IMR-90 (cell line): ENCODE data around the gene DYRK1A. TPM values are rescaled to one million over a fixed set of nuclear protein-coding genes. Genes with fewer than 3 reads are reported as not detected.

ENCODE experiments used
- ATAC-seq: fragments of 200-7000 bp; cut with Tn5 transposase; 2 replicates; pipeline ENCODE4 v1.9.1; 2020; ENCODE audit warnings: low read depth, mild to moderate bottlenecking, moderate library complexity
- BruUV-seq: library from RNA; stranded (reverse); fragments of 400-500 nt; replicated peaks from 2 replicates; lab custom pipeline; 2021; lab: Mats Ljungman, UMichigan
- CTCF ChIA-PET: fragments of 300-600 bp; formaldehyde crosslinking; extraction: SDS; loops from one replicate; lab custom pipeline; 2021; ENCODE audit warnings: antibody characterized with exemption; lab: Yijun Ruan, JAX
- POLR2A ChIA-PET: fragments of 300-600 bp; sonication (Branson Sonifier 250); formaldehyde crosslinking; loops from one replicate; lab custom pipeline; 2022; ENCODE audit warnings: antibody characterized with exemption; ENCODE audit not compliant: unreplicated experiment; lab: Charles Lee
- DNase-seq: peaks from one replicate; pipeline ENCODE4 v3.0.0; 2013
- H2AFZ ChIP-seq: replicated peaks from 2 replicates; pipeline ENCODE3; 2013; ENCODE audit warnings: low read length, mild to moderate bottlenecking; ENCODE audit not compliant: poor library complexity
- H2AK5ac ChIP-seq: 2 replicates; pipeline ENCODE4 v1.6.1; 2013; ENCODE audit warnings: low read depth, low read length, inconsistent platforms
- H2AK9ac ChIP-seq: replicated peaks from 2 replicates; pipeline ENCODE3; 2013; ENCODE audit warnings: mild to moderate bottlenecking, low read depth, low read length, moderate library complexity; ENCODE audit not compliant: poor library complexity
- H2BK120ac ChIP-seq: 2 replicates; pipeline ENCODE4 v1.6.1; 2013; ENCODE audit warnings: low read depth, low read length, inconsistent platforms
- H2BK15ac ChIP-seq: 3 replicates; pipeline ENCODE4 v1.6.1; 2013; ENCODE audit warnings: low read depth, low read length, inconsistent platforms
- H2BK20ac ChIP-seq: 2 replicates; pipeline ENCODE4 v1.6.1; 2013; ENCODE audit warnings: low read depth, mild to moderate bottlenecking, inconsistent platforms, low read length, moderate library complexity
- H2BK5ac ChIP-seq: 2 replicates; pipeline ENCODE4 v1.6.1; 2013; ENCODE audit warnings: mild to moderate bottlenecking, low read depth, low read length, inconsistent platforms; ENCODE audit not compliant: poor library complexity, severe bottlenecking
- H3K14ac ChIP-seq: replicated peaks from 2 replicates; pipeline ENCODE4 v1.6.1; 2013; ENCODE audit warnings: low read depth, low read length, inconsistent platforms
- H3K18ac ChIP-seq: 2 replicates; pipeline ENCODE4 v1.6.1; 2013; ENCODE audit warnings: low read depth, low read length, control low read depth
- H3K23ac ChIP-seq: 2 replicates; pipeline ENCODE4 v1.6.1; 2013; ENCODE audit warnings: low read depth, low read length, inconsistent platforms
- H3K27ac ChIP-seq: 2 replicates; pipeline ENCODE4 v1.5.1; 2013; ENCODE audit warnings: mild to moderate bottlenecking, control low read depth, low read length; ENCODE audit not compliant: insufficient read depth
- H3K27me3 ChIP-seq: 2 replicates; pipeline ENCODE4 v1.6.1; 2013; ENCODE audit warnings: low read length; ENCODE audit not compliant: control insufficient read depth, insufficient read depth
- H3K36me3 ChIP-seq: 2 replicates; pipeline ENCODE4 v1.6.1; 2013; ENCODE audit warnings: low read length, mixed read lengths; ENCODE audit not compliant: control insufficient read depth, insufficient read depth
- H3K4ac ChIP-seq: 2 replicates; pipeline ENCODE4 v1.6.1; 2013; ENCODE audit warnings: low read depth, low read length, inconsistent platforms
- H3K4me1 ChIP-seq: 2 replicates; pipeline ENCODE4 v1.6.1; 2013; ENCODE audit warnings: low read length, mixed read lengths; ENCODE audit not compliant: control insufficient read depth, insufficient read depth
- H3K4me2 ChIP-seq: 2 replicates; pipeline ENCODE4 v1.6.1; 2013; ENCODE audit warnings: low read depth, mild to moderate bottlenecking, control low read depth, low read length, moderate library complexity
- H3K4me3 ChIP-seq: 2 replicates; pipeline ENCODE4 v1.5.1; 2013; ENCODE audit warnings: low read depth, mild to moderate bottlenecking, control low read depth, low read length, moderate library complexity; ENCODE audit not compliant: insufficient read depth
- H3K56ac ChIP-seq: 2 replicates; pipeline ENCODE4 v1.6.1; 2013; ENCODE audit warnings: low read length, inconsistent platforms; ENCODE audit not compliant: insufficient read depth; ENCODE audit errors: extremely low read depth
- H3K79me1 ChIP-seq, 2 experiments: 2 replicates each; pipeline ENCODE4 v1.6.1; 2013; ENCODE audit warnings: low read length in 2 of 2, inconsistent platforms in 1 of 2, low read depth in 1 of 2
- H3K9ac ChIP-seq: 2 replicates; pipeline ENCODE4 v1.6.1; 2013; ENCODE audit warnings: low read depth, low read length, control low read depth
- H3K9me1 ChIP-seq: 2 replicates; pipeline ENCODE4 v1.6.1; 2013; ENCODE audit warnings: low read length, inconsistent platforms; ENCODE audit not compliant: insufficient read depth
- H3K9me3 ChIP-seq: 2 replicates; pipeline ENCODE4 v1.6.1; 2013; ENCODE audit warnings: low read length; ENCODE audit not compliant: control insufficient read depth, insufficient read depth
- H4K20me1 ChIP-seq: 2 replicates; pipeline ENCODE4 v1.6.1; 2013; ENCODE audit warnings: low read length, inconsistent platforms; ENCODE audit not compliant: insufficient read depth
- H4K5ac ChIP-seq: 2 replicates; pipeline ENCODE4 v1.6.1; 2013; ENCODE audit warnings: mild to moderate bottlenecking, low read depth, low read length, control low read depth
- H4K8ac ChIP-seq, 2 experiments: 2 replicates each; pipeline ENCODE4 v1.6.1; 2013; ENCODE audit warnings: low read depth in 2 of 2, low read length in 2 of 2, control low read depth in 1 of 2, inconsistent platforms in 1 of 2
- H4K91ac ChIP-seq: 2 replicates; pipeline ENCODE4 v1.6.1; 2013; ENCODE audit warnings: low read depth, low read length, inconsistent platforms; ENCODE audit not compliant: insufficient read depth
- CHD1 ChIP-seq: IDR thresholded peaks from 2 replicates; pipeline ENCODE4 v1.6.1; 2012; ENCODE audit warnings: low read depth, low read length, improper control_type of control experiment
- FOS ChIP-seq: fragments of 150-350 bp; IDR thresholded peaks from 2 replicates; pipeline ENCODE4 v1.6.1; 2016; ENCODE audit warnings: low read depth, low read length
- MAFK ChIP-seq: IDR thresholded peaks from 2 replicates; pipeline ENCODE4 v1.6.1; 2012; ENCODE audit warnings: low read depth, low read length, improper control_type of control experiment
- NFE2L2 ChIP-seq: fragments of 150-350 bp; IDR thresholded peaks from 2 replicates; pipeline ENCODE4 v1.6.1; 2016; ENCODE audit warnings: low read depth, mild to moderate bottlenecking, low read length
- RAD21 ChIP-seq: IDR thresholded peaks from 2 replicates; pipeline ENCODE4 v1.6.1; 2012; ENCODE audit warnings: low read length, improper control_type of control experiment
- RCOR1 ChIP-seq: IDR thresholded peaks from 2 replicates; pipeline ENCODE4 v1.6.1; 2012; ENCODE audit warnings: mild to moderate bottlenecking, low read length, improper control_type of control experiment; ENCODE audit not compliant: insufficient replicate concordance
- RFX5 ChIP-seq: IDR thresholded peaks from 2 replicates; pipeline ENCODE4 v1.8.0; 2012; ENCODE audit warnings: low read depth, mild to moderate bottlenecking, low read length, moderate library complexity
- SMC3 ChIP-seq: fragments of 150-350 bp; IDR thresholded peaks from 2 replicates; pipeline ENCODE4 v1.6.1; 2016; ENCODE audit warnings: low read depth, mild to moderate bottlenecking, antibody characterized with exemption, low read length, moderate library complexity
- WGBS, 2 experiments: methylation state at CpG; one replicate each; pipeline versions ENCODE4 v1.1.5 to v1.1.7; 2013; ENCODE audit warnings: missing lambda C conversion rate in 2 of 2; ENCODE audit not compliant: insufficient read length in 1 of 2; ENCODE audit errors: extremely low coverage in 2 of 2; 5-methylcytosine and 5-hydroxymethylcytosine counted together
- dilution Hi-C: fragments of 300-500 bp; cut with HindIII; formaldehyde crosslinking; loops from one replicate; pipeline ENCODE4 v1.14.3; 2018; ENCODE audit warnings: low sequenced_read_pairs; ENCODE audit not compliant: unreplicated experiment
- in situ Hi-C: fragments of 300-500 bp; cut with MboI; formaldehyde crosslinking; loops from 3 replicates; pipeline ENCODE4 v1.14.3; 2019; ENCODE audit warnings: low sequenced_read_pairs, inconsistent platforms, mixed read lengths
- intact Hi-C: fragments of 100-400 bp; cut with micrococcal nuclease; formaldehyde crosslinking; loops from 2 replicates; pipeline ENCODE4 v1.10.0; 2022
- polyA plus RNA-seq, 3 experiments: library from polyadenylated mRNA; depleted of rRNA; stranded (reverse); fragments of >200 nt; gene quantifications; 2 replicates each; pipeline ENCODE4 v1.2.3, GENCODE V29; 2012; ENCODE audit warnings: low replicate concordance in 1 of 3
- total RNA-seq: library from RNA; depleted of rRNA; stranded (reverse); fragments of >200 nt; gene quantifications from 2 replicates; pipeline ENCODE4 v1.2.3, GENCODE V29; 2012
- TF ChIP-seq, protein P1 (sequence below): fragments of 150-350 bp; IDR thresholded peaks from 2 replicates; pipeline ENCODE4 v1.6.1; 2016; ENCODE audit warnings: low read depth, mild to moderate bottlenecking, low read length, moderate library complexity, borderline replicate concordance
- TF ChIP-seq, protein P2 (sequence below): conservative IDR thresholded peaks from 2 replicates; pipeline ENCODE4 v1.5.1; 2012; ENCODE audit warnings: mild to moderate bottlenecking, low read depth, low read length, improper control_type of control experiment

Gene DYRK1A
- total and polyA plus RNA-seq, 2 of the 4 experiments (the other 2 are of a cell fraction), result 18.6 to 50.5 TPM

DNA sequence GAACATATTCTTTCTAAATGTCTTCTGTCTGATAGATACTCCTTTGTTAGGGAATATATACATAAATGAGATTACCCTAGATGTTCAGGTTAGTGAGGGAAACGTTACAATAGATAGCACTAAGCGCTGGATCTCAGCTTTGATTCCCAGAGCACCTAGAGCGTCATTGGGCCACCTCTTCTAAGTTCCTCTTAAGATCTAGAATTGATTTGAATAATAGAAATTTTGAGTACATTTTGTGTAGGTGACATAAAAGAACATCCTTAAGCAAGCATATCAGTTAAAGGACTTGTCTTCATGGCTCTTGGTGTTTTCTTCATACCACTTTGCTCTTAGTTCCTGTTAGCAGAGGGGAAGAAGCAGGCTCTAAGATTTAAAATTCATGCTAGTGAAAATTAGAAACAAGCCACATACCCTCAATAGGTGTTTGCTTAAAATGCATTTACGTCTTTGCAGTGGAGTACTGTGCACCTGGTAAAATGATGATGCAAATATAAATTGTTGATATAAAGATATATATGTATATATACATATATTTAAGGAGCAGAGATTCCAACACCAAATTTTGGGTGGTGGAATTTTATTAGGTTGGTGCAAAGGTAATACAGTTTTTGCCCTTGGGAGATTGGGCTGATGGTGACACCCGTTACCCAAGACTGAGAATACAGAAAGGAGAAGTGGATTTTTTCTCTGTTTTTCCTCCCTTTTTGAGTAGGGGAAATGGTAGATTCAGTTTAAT, 47.1 kb downstream of the DYRK1A start:
- intact Hi-C loops (loop anchor here (5.0 kb wide), 1 partner anchor 41 kb away; no protein-coding TSS in a partner anchor), dilution Hi-C loops (no loop called here), in situ Hi-C loops (no loop called here)
- no peaks in the 10 kb centered on the region for H3K9me3 ChIP-seq
- H3K14ac ChIP-seq, result peak overlapping the region; percentile 49; the same call in 1 of the 2 replicates
- no peak overlapping the region for H2BK15ac ChIP-seq
- no CpG with 5 or more reads among the region's 5 CpGs for WGBS, 2 experiments
- H4K8ac ChIP-seq, result no peak overlapping the region
- DNase-seq (no peak), ATAC-seq (no peak)
- no peak overlapping the region for H3K4me3 ChIP-seq
- no TSS peak for BruUV-seq
- peak overlapping the region; percentile 40; the same call in 1 of the 2 replicates for H2BK120ac ChIP-seq
- H3K4me1 ChIP-seq, result peaks cover 21% of the 10 kb centered on the region
- H2BK20ac ChIP-seq, result peak overlapping the region; percentile 73; the same call in 1 of the 2 replicates
- H2AK5ac ChIP-seq, result no peak overlapping the region; the same call in 1 of the 2 replicates
- H4K91ac ChIP-seq, result peak overlapping the region; percentile 56; the same call in 1 of the 2 replicates
- H2AK9ac ChIP-seq, result no peak overlapping the region
- H3K79me1 ChIP-seq, result peaks cover 20 to 67% of the 10 kb centered on the region in 2 experiments; a peak in 3 of 4 replicates
- peaks cover 16% of the 10 kb centered on the region for H3K9me1 ChIP-seq
- H3K23ac ChIP-seq, result peak overlapping the region; percentile 71; the same call in 1 of the 2 replicates
- peaks cover 70% of the 10 kb centered on the region for H4K20me1 ChIP-seq
- no peaks in the 10 kb centered on the region for H3K36me3 ChIP-seq
- H3K27me3 ChIP-seq, result no peaks in the 10 kb centered on the region
- peak overlapping the region; percentile 88 for H3K18ac ChIP-seq
- peak overlapping the region; percentile 62 for H3K4me2 ChIP-seq
- H2BK5ac ChIP-seq, result peak overlapping the region; percentile 95
- H2AFZ ChIP-seq, result no peak overlapping the region
- ChIA-PET POLR2A (no interaction called here), CTCF (no interaction called here)
- H3K27ac ChIP-seq, result peak overlapping the region; percentile 91; the same call in 1 of the 2 replicates
- TF ChIP-seq NFE2L2, result no peak
- no peak for TF ChIP-seq RAD21
- TF ChIP-seq RCOR1, result no peak
- no peak for TF ChIP-seq FOS
- TF ChIP-seq, protein P1, sequence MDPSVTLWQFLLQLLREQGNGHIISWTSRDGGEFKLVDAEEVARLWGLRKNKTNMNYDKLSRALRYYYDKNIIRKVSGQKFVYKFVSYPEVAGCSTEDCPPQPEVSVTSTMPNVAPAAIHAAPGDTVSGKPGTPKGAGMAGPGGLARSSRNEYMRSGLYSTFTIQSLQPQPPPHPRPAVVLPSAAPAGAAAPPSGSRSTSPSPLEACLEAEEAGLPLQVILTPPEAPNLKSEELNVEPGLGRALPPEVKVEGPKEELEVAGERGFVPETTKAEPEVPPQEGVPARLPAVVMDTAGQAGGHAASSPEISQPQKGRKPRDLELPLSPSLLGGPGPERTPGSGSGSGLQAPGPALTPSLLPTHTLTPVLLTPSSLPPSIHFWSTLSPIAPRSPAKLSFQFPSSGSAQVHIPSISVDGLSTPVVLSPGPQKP, result no peak
- no peak for TF ChIP-seq SMC3
- TF ChIP-seq CHD1, result no peak
- TF ChIP-seq MAFK, result no peak
- no peak for TF ChIP-seq RFX5
- TF ChIP-seq, protein P2, sequence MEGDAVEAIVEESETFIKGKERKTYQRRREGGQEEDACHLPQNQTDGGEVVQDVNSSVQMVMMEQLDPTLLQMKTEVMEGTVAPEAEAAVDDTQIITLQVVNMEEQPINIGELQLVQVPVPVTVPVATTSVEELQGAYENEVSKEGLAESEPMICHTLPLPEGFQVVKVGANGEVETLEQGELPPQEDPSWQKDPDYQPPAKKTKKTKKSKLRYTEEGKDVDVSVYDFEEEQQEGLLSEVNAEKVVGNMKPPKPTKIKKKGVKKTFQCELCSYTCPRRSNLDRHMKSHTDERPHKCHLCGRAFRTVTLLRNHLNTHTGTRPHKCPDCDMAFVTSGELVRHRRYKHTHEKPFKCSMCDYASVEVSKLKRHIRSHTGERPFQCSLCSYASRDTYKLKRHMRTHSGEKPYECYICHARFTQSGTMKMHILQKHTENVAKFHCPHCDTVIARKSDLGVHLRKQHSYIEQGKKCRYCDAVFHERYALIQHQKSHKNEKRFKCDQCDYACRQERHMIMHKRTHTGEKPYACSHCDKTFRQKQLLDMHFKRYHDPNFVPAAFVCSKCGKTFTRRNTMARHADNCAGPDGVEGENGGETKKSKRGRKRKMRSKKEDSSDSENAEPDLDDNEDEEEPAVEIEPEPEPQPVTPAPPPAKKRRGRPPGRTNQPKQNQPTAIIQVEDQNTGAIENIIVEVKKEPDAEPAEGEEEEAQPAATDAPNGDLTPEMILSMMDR, result no peak
- H3K56ac ChIP-seq, result peak overlapping the region; percentile 48; the same call in 1 of the 2 replicates
- peak overlapping the region; percentile 52; the same call in 1 of the 2 replicates for H3K4ac ChIP-seq
- H4K5ac ChIP-seq, result peak overlapping the region; percentile 59
- peak overlapping the region; percentile 56 for H3K9ac ChIP-seq
